Measurements from ENCODE around the gene TBC1D1.

Gene TBC1D1

DNA sequence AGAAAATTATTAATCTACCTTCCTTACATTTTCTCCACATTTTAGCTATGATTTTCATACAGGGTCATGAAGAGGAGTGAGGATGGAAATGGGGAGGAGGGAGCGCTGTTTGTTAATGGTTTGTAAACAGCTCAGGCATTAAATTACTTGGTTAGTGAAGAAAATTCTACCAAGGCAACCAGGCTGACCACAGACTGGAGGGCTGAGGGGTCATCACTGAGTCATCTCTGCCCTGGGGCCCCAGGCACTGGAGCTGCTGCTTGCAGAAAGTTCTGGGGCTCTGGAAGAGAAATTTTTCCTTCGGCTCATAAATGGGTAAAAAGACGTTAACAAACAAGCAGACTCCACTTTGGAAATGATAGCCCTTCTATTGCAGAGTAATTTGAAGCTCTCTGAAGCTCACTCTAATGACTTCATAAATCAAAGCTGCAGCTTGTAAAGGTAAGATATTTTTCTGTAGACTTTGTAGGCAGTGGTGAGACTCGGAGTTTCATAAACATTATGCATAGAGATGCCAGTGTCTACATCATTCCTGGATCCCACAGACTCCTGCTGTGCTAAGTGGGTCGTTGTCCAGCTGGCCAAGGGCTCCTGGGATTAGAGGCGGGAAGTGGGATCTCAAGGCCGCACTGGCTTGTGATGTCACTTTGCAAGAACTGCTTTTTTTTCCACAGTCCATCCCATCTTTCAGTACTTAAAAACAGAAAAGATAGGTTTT lies 228.9 kb downstream of the TBC1D1 start:
- H3K9me3 Mint-ChIP-seq = no peaks in the 10 kb centered on the region
- H3K36me3 Mint-ChIP-seq (ENCODE audit: low read depth) = peaks cover 43% of the 10 kb centered on the region
- H3K27me3 Mint-ChIP-seq (ENCODE audit: low read depth) = no peaks in the 10 kb centered on the region
- TF ChIP-seq, protein P1, sequence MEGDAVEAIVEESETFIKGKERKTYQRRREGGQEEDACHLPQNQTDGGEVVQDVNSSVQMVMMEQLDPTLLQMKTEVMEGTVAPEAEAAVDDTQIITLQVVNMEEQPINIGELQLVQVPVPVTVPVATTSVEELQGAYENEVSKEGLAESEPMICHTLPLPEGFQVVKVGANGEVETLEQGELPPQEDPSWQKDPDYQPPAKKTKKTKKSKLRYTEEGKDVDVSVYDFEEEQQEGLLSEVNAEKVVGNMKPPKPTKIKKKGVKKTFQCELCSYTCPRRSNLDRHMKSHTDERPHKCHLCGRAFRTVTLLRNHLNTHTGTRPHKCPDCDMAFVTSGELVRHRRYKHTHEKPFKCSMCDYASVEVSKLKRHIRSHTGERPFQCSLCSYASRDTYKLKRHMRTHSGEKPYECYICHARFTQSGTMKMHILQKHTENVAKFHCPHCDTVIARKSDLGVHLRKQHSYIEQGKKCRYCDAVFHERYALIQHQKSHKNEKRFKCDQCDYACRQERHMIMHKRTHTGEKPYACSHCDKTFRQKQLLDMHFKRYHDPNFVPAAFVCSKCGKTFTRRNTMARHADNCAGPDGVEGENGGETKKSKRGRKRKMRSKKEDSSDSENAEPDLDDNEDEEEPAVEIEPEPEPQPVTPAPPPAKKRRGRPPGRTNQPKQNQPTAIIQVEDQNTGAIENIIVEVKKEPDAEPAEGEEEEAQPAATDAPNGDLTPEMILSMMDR (IDR thresholded peaks at IDR 0.05; ENCODE audit: unreplicated experiment in 3 of 3) = no peak
- H3K27ac Mint-ChIP-seq = peak overlapping the region; percentile 92 to 95 (median 95)
- peaks cover 37% of the 10 kb centered on the region for H3K4me1 Mint-ChIP-seq
- H3K4me3 Mint-ChIP-seq = peak overlapping the region in 2 of 3 experiments; percentile 13 to 42

DNA sequence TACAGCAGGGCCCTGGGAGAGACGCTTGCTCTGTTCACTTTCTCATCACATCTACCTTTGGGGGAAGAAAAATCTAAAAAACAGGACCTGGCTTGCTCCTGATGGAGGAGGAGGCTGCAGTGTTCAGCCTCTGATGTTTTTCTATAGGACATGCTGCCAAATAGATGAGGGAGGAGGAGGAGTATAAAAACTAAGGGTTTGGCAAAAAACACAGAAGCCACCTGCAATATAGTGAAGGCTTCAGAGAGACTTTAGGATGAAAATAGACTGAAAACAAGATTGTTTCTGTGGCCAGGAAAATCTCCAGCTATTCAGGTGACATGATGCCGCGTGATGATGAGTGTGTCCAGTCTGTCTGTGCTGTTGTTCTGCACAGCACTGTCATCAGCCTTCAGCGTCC lies 229.9 kb downstream of the TBC1D1 start:
- Mint-ChIP-seq H3K9me3 (no peaks in the 10 kb centered on the region), H3K36me3 (ENCODE audit: low read depth) (peaks cover 49% of the 10 kb centered on the region), H3K27me3 (ENCODE audit: low read depth) (no peaks in the 10 kb centered on the region), H3K4me1 (peaks cover 35% of the 10 kb centered on the region), H3K4me3 (peak overlapping the region in 2 of 3 experiments; percentile 4 to 11), H3K27ac (peak overlapping the region; percentile 92 to 95 (median 95))
- TF ChIP-seq, protein P1 (IDR thresholded peaks at IDR 0.05; ENCODE audit: unreplicated experiment in 3 of 3) = no peak

DNA sequence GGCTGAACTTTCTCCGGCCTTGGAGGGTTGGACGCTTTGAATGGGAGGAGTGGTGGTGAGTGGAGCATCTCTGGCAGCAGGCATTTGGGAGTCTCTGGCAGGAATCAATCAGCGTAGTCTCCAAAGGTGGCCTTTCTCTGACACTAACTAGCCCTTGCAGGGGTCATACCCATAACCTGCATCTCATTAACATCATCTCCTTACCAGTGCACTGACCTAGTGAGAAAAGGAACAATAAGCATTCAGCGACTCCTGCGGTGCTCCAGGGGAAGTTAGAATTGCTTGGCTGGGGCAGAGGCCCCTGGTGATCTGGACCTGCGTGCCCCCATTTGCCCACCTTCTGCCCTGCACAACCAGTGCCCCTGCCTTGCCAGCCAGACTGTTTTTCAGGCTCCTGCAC lies 231.2 kb downstream of the TBC1D1 start:
- TF ChIP-seq, protein P1 (IDR thresholded peaks at IDR 0.05; ENCODE audit: unreplicated experiment in 3 of 3) = no peak
- H3K4me3 Mint-ChIP-seq = no peak overlapping the region
- H3K9me3 Mint-ChIP-seq = no peaks in the 10 kb centered on the region
- peak overlapping the region; percentile 54 to 95 (median 92) for H3K27ac Mint-ChIP-seq
- H3K27me3 Mint-ChIP-seq (ENCODE audit: low read depth) = no peaks in the 10 kb centered on the region
- peaks cover 45% of the 10 kb centered on the region for H3K36me3 Mint-ChIP-seq (ENCODE audit: low read depth)
- H3K4me1 Mint-ChIP-seq = peaks cover 31% of the 10 kb centered on the region

DNA sequence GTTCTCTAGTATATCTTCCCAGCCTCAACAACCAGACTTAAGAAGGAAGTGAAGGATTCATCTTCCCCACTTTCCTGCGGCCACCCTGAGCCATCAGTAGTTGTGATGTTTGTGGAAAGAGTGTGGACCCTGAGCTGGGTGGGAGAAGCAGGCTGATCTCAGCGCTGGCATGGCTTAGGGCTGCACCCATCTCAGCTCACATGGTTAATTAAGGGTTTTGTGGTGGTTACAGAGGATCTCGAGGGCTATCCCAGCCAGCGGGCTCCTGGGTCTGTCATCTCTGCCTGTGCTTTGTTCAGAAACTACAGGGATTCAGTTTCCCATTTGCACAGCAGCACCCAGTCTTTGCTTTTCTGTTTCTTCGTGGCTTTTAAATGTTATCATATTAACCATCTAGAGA lies 232.7 kb downstream of the TBC1D1 start:
- Mint-ChIP-seq H3K36me3 (ENCODE audit: low read depth) (peaks cover 32% of the 10 kb centered on the region), H3K27ac (peak overlapping the region; percentile 82 to 95 (median 92)), H3K9me3 (no peaks in the 10 kb centered on the region), H3K4me3 (no peak overlapping the region), H3K4me1 (peaks cover 34% of the 10 kb centered on the region), H3K27me3 (ENCODE audit: low read depth) (no peaks in the 10 kb centered on the region)
- TF ChIP-seq, protein P1 (IDR thresholded peaks at IDR 0.05; ENCODE audit: unreplicated experiment in 3 of 3) = no peak

DNA sequence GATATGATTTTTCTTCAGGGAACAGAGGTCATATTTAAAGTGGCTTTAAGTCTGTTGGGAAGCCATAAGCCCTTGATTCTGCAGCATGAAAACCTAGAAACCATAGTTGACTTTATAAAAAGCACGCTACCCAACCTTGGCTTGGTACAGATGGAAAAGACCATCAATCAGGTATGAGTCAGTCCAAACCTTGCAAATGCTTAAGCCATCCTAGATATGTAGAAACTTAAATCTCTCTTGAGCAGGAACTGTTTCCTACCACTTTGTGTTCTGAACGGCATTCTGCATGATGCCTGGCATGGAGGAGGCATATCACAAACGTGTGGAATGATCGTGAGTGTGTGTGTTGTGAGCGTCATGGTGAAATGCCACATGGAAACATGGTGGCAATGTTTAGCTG lies 234.1 kb downstream of the TBC1D1 start:
- TF ChIP-seq, protein P1 (IDR thresholded peaks at IDR 0.05; ENCODE audit: unreplicated experiment in 3 of 3) = no peak

DNA sequence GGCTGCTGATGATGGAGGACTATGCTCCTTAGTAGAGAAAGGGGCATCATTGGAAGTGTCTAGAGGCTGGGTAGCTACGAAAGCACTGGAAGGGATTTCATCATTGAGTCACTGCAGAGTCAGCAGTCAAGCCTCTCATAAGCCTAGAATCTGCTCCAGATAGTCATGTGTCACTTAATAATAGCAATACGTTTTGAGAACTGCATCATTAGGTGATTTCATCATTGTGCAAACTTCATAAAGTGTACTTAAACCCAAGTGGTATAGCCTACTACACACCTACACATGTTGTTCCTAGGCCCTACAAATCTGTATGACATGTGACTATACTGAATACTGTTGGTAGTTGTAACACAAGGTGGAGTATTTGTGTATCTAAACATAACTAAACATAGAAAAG lies 234.9 kb downstream of the TBC1D1 start:
- peak overlapping the region in 2 of 3 experiments; percentile 25 to 40 for H3K27ac Mint-ChIP-seq
- TF ChIP-seq, protein P1 (IDR thresholded peaks at IDR 0.05; ENCODE audit: unreplicated experiment in 3 of 3) = no peak
- H3K27me3 Mint-ChIP-seq (ENCODE audit: low read depth) = no peaks in the 10 kb centered on the region
- H3K36me3 Mint-ChIP-seq (ENCODE audit: low read depth) = peaks cover 38% of the 10 kb centered on the region
- no peak overlapping the region for H3K4me3 Mint-ChIP-seq
- H3K4me1 Mint-ChIP-seq = peaks cover 35% of the 10 kb centered on the region
- H3K9me3 Mint-ChIP-seq = no peaks in the 10 kb centered on the region

More for the DNA sequence above, 234.1 kb downstream of the TBC1D1 start:
- Mint-ChIP-seq H3K36me3 (ENCODE audit: low read depth) (peaks cover 38% of the 10 kb centered on the region), H3K27me3 (ENCODE audit: low read depth) (no peaks in the 10 kb centered on the region), H3K4me3 (no peak overlapping the region), H3K27ac (peak overlapping the region; percentile 4 to 40 (median 8)), H3K9me3 (no peaks in the 10 kb centered on the region), H3K4me1 (peaks cover 34% of the 10 kb centered on the region)

All from nephron (organoid).